ENCODE results near the gene NRROS. TPM values are rescaled to one million over a fixed set of nuclear protein-coding genes. Genes with fewer than 3 reads are reported as not detected.
A peak's percentile ranks its signal among the peaks of the same experiment; 100 is the strongest.
"Not testable (repeated sequence)": the region's sequence is repeated elsewhere in the genome, so short reads cannot be mapped to it uniquely, and the experiment has no call there.

NRROS gene
- total RNA-seq, 4 donors from 2014 or later, result 0.18 to 4.8 (median 0.70) TPM; not detected in 1

DNA sequence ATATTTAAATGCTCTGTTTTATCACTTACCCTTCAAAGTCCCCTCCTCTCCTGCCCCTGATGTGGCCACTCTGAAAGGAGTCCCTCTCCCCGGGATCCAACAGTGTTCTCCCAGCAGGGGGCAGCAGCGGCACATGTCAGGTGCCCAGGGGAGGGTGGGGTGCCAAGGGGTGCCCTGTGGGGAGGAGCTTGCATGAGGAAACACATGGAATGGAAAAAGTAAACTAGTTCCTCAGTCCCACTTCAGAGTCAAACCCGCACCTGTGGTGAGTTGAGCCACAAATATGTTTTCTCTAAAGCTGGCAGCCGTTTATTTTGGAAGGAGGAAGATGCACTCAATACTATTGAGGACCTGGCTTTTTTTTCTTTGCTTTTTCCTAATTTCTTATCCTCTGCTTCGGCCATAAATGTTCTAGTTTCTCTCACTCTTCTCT is 30.1 kb upstream of the NRROS start:
- peak overlapping the region in 3 of 4 donors; percentile 16 to 79 (median 40) for H3K27ac ChIP-seq
- H3K27me3 ChIP-seq, result peaks cover 0 to 10% (median 0%) of the 10 kb centered on the region in 4 donors
- H3K4me3 ChIP-seq, result no peak overlapping the region
- no peaks in the 10 kb centered on the region for H3K36me3 ChIP-seq
- WGBS, 2 donors, result 9 to 12% methylated on average over 5 of the region's 5 CpGs
- no peaks in the 10 kb centered on the region for H3K9me3 ChIP-seq
- H3K4me1 ChIP-seq, result peaks cover 0 to 37% (median 24%) of the 10 kb centered on the region in 3 donors
- TF ChIP-seq, protein P1, sequence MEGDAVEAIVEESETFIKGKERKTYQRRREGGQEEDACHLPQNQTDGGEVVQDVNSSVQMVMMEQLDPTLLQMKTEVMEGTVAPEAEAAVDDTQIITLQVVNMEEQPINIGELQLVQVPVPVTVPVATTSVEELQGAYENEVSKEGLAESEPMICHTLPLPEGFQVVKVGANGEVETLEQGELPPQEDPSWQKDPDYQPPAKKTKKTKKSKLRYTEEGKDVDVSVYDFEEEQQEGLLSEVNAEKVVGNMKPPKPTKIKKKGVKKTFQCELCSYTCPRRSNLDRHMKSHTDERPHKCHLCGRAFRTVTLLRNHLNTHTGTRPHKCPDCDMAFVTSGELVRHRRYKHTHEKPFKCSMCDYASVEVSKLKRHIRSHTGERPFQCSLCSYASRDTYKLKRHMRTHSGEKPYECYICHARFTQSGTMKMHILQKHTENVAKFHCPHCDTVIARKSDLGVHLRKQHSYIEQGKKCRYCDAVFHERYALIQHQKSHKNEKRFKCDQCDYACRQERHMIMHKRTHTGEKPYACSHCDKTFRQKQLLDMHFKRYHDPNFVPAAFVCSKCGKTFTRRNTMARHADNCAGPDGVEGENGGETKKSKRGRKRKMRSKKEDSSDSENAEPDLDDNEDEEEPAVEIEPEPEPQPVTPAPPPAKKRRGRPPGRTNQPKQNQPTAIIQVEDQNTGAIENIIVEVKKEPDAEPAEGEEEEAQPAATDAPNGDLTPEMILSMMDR (IDR thresholded peaks at IDR 0.05), result peak; percentile 88 to 94 (median 91)
- TF ChIP-seq POLR2A (IDR thresholded peaks at IDR 0.05), result no peak
- DNase-seq, result peak; percentile 70
- intact Hi-C loops (cut with DNase I), result loop anchor here (5.0 kb wide), 1 partner anchor 78 kb away; no protein-coding TSS in a partner anchor

DNA sequence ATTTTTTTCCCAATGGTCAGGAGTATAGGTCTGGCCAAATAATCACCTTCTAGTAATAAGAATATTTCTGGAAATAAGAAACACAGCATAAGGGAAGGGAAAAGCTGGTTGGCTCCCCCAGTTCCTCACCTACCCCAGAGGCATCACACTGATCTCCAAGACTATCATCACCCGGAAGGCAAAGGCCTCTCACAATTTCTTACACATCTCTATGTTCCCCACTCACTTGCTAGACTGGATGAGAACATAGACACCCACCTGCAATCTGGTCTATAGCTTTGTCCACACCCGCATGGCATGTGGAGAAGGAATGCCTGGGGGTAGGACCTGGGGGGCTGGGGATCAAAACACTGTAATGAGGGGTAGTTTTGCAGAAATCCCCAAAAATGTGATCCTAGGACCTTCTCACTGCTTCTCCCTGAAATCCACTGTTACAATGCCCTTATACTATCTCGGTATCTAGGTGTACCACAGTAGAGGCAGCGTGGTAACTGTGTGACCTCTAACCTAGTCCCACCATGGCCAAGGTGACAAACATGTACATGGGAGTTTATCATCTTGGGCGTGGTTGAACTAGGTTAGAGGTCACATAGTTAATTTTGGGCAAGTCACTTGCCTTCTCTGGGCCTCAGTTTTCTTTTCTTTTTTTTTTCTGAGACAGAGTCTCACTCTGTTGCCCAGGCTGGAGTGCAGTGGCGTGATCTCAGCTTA is 29.5 kb upstream of the NRROS start:
- Histone ChIP-seq H3K27me3 (peaks cover 0 to 4% (median 0%) of the 10 kb centered on the region in 4 donors), H3K4me3 (no peak overlapping the region), H3K4me1 (peaks cover 0 to 37% (median 24%) of the 10 kb centered on the region in 3 donors), H3K27ac (peak overlapping the region; percentile 16 to 79 (median 50)), H3K36me3 (no peaks in the 10 kb centered on the region), H3K9me3 (no peaks in the 10 kb centered on the region)
- intact Hi-C loops (cut with DNase I), result loop anchor here (5.0 kb wide), 1 partner anchor 77 kb away; no protein-coding TSS in a partner anchor
- DNase-seq, result no peak
- TF ChIP-seq, protein P1 (IDR thresholded peaks at IDR 0.05), result no peak
- 70% methylated on average over 5 to 6 of the region's 6 CpGs for WGBS, 2 donors

DNA sequence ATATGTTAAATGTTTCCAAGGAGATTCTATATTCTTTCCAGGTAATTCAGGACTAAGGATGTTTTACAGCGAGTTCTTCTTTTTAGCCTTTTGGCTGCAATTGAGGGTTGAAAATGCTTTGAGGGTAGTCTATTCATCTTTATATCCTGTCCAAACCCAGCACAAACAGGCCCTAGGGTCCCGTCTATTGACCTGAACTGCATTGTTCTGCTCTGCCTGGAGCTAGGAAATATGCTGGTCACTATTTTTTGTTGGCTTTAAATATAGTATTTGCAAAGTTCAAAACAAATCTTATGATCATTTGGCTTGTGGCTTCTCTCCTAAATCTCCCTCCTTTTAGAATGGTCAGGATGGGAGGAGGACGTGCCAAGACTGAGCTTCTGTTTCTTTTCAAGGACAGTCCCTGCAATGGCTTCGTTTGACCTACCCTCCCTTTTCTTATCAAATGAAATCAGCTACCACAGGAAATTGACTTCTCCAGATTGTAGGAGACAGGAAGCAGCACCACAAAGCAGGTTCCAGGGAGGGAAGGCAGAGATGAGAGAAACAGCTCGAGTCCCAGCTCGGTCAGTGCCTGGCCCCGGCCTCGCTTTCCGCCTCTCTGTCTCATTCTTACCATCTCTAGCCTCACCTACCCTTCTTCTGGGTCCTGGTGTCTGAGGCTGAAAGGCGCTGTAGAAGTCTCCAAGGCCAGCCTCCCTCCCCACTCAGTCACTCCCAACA is 27.6 kb upstream of the NRROS start:
- H3K4me1 ChIP-seq, result peaks cover 0 to 37% (median 24%) of the 10 kb centered on the region in 3 donors
- WGBS, 2 donors, result 61 to 65% methylated on average over 10 of the region's 10 CpGs
- no peak for DNase-seq
- H3K27me3 ChIP-seq, result no peaks in the 10 kb centered on the region
- TF ChIP-seq, protein P1 (IDR thresholded peaks at IDR 0.05), result no peak
- no peak for TF ChIP-seq POLR2A (IDR thresholded peaks at IDR 0.05)
- H3K36me3 ChIP-seq, result no peaks in the 10 kb centered on the region
- no peaks in the 10 kb centered on the region for H3K9me3 ChIP-seq
- H3K27ac ChIP-seq, result peak overlapping the region; percentile 29 to 79 (median 70)
- peak overlapping the region in 1 of 4 donors; percentile 28 for H3K4me3 ChIP-seq
- intact Hi-C loops (cut with DNase I), result no loop called here

DNA sequence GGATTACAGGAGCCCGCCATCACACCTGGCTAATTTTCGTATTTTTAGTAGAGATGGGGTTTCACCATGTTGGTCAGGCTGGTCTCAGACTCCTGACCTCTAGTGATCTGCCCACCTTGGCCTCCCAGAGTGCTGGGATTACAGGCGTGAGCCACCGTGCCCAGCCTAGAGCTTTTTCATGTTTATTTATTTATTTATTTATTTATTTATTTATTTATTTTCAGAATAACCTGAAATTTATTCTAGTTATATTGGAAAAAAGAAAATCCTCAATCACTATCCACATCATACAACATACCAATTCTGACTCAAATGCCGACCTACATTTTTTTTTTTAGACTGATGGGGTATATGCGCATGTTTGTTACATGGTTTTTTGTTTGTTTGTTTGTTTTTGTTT is 24.3 kb upstream of the NRROS start:
- peaks cover 4 to 35% (median 22%) of the 10 kb centered on the region in 3 donors for H3K4me1 ChIP-seq
- intact Hi-C loops (cut with DNase I); H3K36me3 ChIP-seq; DNase-seq; H3K4me3 ChIP-seq; H3K27ac ChIP-seq; H3K27me3 ChIP-seq; H3K9me3 ChIP-seq: not testable (repeated sequence)
- 90 to 92% methylated on average over 5 to 6 of the region's 6 CpGs for WGBS, 2 donors

DNA sequence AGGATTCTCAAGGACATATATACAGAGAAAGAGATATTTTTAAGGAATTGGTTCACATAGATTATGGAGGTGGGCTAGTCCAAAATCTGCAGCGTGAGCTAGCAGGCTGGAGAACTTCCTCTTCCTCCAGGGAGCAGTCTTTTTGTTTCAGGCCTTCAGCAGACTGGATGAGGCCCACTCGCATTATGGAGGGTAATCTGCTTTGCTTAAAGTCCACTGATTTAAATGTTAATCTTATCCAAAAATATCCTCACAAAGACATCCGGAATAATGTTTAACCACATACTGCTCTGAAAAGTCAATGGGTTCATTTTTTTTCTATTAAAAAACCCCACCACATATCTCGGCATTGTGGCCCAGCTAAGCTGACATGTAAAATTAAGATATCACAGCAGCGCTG is 22.2 kb upstream of the NRROS start:
- H3K4me3 ChIP-seq, result no peak overlapping the region
- H3K9me3 ChIP-seq, result no peaks in the 10 kb centered on the region
- no peak overlapping the region for H3K27ac ChIP-seq
- no peaks in the 10 kb centered on the region for H3K27me3 ChIP-seq
- no peaks in the 10 kb centered on the region for H3K36me3 ChIP-seq
- TF ChIP-seq, protein P1 (IDR thresholded peaks at IDR 0.05), result no peak
- TF ChIP-seq POLR2A (IDR thresholded peaks at IDR 0.05), result no peak
- no peak for DNase-seq
- peaks cover 4 to 21% (median 14%) of the 10 kb centered on the region in 3 donors for H3K4me1 ChIP-seq
- intact Hi-C loops (cut with DNase I), result no loop called here
- 68 to 72% methylated on average over 5 of the region's 5 CpGs for WGBS, 2 donors

Data from esophagus squamous epithelium (tissue), 5 donors.